NCI-H128 (cell line): ENCODE results near the gene KIRREL3.

ENCODE experiments used
- DNase-seq: peaks from one replicate; lab custom pipeline; 2025; ENCODE audit not compliant: unreplicated experiment; lab: John Stamatoyannopoulos, UW

Gene KIRREL3

GRCh38 chr11:126682590-126682989, 318.0 kb downstream of the KIRREL3 start:
- no peak for DNase-seq

GRCh38 chr11:126680700-126681099, 319.9 kb downstream of the KIRREL3 start:
- no peak for DNase-seq

- no peak for DNase-seq
Measured at GRCh38 chr11:126680131-126680530, 320.4 kb downstream of the KIRREL3 start.

- DNase-seq: no peak
Measured at GRCh38 chr11:126679033-126679432, 321.5 kb downstream of the KIRREL3 start.

GRCh38 chr11:126676536-126676935, 324.0 kb downstream of the KIRREL3 start:
- no peak for DNase-seq

GRCh38 chr11:126673319-126673718, 327.3 kb downstream of the KIRREL3 start:
- no peak for DNase-seq

GRCh38 chr11:126669416-126669815, 331.2 kb downstream of the KIRREL3 start:
- DNase-seq: no peak

- DNase-seq: no peak
Measured at GRCh38 chr11:126664643-126665042, 335.9 kb downstream of the KIRREL3 start.

GRCh38 chr11:126663749-126664592, 336.6 kb downstream of the KIRREL3 start:
- DNase-seq: no peak

- DNase-seq: no peak
Measured at GRCh38 chr11:126662035-126662790, 338.4 kb downstream of the KIRREL3 start.

GRCh38 chr11:126660761-126661425, 339.7 kb downstream of the KIRREL3 start:
- DNase-seq: no peak

- DNase-seq: no peak
Measured at GRCh38 chr11:126660321-126660720, 340.2 kb downstream of the KIRREL3 start.

- no peak for DNase-seq
Measured at GRCh38 chr11:126658306-126659056, 342.1 kb downstream of the KIRREL3 start.

- no peak for DNase-seq
Measured at GRCh38 chr11:126655807-126656128, 344.8 kb downstream of the KIRREL3 start.

GRCh38 chr11:126654886-126655806, 345.4 kb downstream of the KIRREL3 start:
- DNase-seq: no peak

GRCh38 chr11:126653040-126653439, 347.5 kb downstream of the KIRREL3 start:
- DNase-seq: no peak

- no peak for DNase-seq
Measured at GRCh38 chr11:126647735-126648134, 352.8 kb downstream of the KIRREL3 start.

- DNase-seq: no peak
Measured at GRCh38 chr11:126646701-126647557, 353.6 kb downstream of the KIRREL3 start.

- no peak for DNase-seq
Measured at GRCh38 chr11:126645186-126645585, 355.4 kb downstream of the KIRREL3 start.
